ENCODE data around the gene DAPK1.
A peak's percentile ranks its signal among the peaks of the same experiment; 100 is the strongest.

DAPK1 gene

DNA sequence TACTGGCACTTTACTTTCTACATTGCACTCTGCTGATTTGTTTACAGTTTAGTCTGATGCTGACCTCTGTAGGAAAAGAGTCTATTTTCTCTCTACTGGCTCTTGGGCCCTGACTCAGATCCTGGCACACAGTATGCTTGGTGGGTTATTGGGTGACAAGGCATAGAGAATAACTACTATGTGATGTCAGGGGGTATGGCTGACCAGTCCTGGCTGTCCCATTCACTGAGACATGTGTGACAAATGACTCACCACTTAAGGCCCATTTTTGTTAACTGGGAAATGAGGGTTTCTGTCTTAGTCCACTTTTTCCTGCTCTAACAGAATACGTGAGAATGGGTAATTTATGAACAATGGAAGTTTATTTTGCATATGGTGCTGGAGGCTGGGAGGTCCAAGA is 66.4 kb downstream of the DAPK1 start:
- Histone ChIP-seq H3K27me3 (ENCODE audit: control insufficient read depth in 1 of 2, insufficient read depth in 2 of 2, low read length in 2 of 2) (no peaks in the 10 kb centered on the region), H3K36me3 (ENCODE audit: control insufficient read depth in 1 of 2, insufficient read depth in 2 of 2, low read length in 2 of 2) (no peaks in the 10 kb centered on the region), H3K4me3 (ENCODE audit: low read depth in 1 of 2, low read length in 2 of 2) (no peak overlapping the region), H3K4me1 (ENCODE audit: control insufficient read depth in 1 of 2, insufficient read depth in 2 of 2, low read length in 2 of 2) (peaks cover 20 to 30% of the 10 kb centered on the region in 2 donors), H3K9me3 (ENCODE audit: control insufficient read depth in 1 of 2, low read length in 2 of 2) (no peaks in the 10 kb centered on the region), H3K9ac (ENCODE audit: low read depth in 1 of 2, low read length in 2 of 2) (no peak overlapping the region), H3K27ac (ENCODE audit: low read depth, low read length) (no peak overlapping the region)

DNA sequence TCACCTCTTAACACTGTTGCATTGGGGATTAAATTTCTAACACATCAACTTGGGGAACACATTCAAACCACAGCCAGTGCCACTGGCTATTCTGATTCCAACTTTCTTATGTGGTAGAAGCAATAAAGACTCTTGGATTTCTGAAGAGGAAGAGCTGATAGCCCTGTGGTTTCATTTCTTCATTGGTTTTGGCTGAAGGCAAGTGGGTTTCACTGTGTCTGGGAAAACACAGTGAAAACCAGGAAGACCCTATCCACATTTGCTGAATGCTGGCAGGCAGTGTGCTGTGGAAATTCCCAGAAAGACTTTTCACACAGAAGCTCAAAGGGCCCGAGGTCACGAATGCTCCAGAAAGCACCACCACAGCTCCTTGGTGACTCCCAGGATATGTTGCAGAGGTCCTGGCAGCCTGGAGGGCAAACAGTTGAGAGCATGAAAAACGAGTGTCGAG is 67.1 kb downstream of the DAPK1 start:
- H3K9me3 ChIP-seq (ENCODE audit: control insufficient read depth in 1 of 2, low read length in 2 of 2) = no peaks in the 10 kb centered on the region
- no peak overlapping the region for H3K9ac ChIP-seq (ENCODE audit: low read depth in 1 of 2, low read length in 2 of 2)
- H3K4me3 ChIP-seq (ENCODE audit: low read depth in 1 of 2, low read length in 2 of 2) = no peak overlapping the region
- no peaks in the 10 kb centered on the region for H3K36me3 ChIP-seq (ENCODE audit: control insufficient read depth in 1 of 2, insufficient read depth in 2 of 2, low read length in 2 of 2)
- H3K27ac ChIP-seq (ENCODE audit: low read depth, low read length) = no peak overlapping the region
- H3K27me3 ChIP-seq (ENCODE audit: control insufficient read depth in 1 of 2, insufficient read depth in 2 of 2, low read length in 2 of 2) = no peaks in the 10 kb centered on the region
- peaks cover 27 to 36% of the 10 kb centered on the region in 2 donors for H3K4me1 ChIP-seq (ENCODE audit: control insufficient read depth in 1 of 2, insufficient read depth in 2 of 2, low read length in 2 of 2)

DNA sequence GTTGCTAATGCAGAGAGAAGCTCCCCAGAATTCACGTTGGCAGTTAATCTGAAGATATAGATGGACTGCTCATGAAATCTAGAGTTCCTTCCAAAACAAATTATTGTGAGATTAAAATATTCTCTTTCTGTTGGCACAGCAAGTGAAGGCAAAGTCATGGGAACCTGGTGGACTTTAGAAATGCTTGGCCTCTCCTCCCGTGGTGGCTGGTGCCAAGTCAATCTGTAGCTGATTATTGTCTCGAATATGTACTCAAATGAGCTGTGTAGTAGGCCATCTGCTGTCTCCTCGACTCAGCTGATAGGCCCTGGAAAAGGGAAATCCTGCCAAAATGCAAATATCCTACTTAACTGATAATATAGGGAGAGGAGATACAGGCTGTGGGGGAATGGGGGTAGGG is 69.3 kb downstream of the DAPK1 start:
- no peaks in the 10 kb centered on the region for H3K36me3 ChIP-seq (ENCODE audit: control insufficient read depth in 1 of 2, insufficient read depth in 2 of 2, low read length in 2 of 2)
- H3K27ac ChIP-seq (ENCODE audit: low read depth, low read length) = no peak overlapping the region
- peaks cover 45 to 55% of the 10 kb centered on the region in 2 donors for H3K4me1 ChIP-seq (ENCODE audit: control insufficient read depth in 1 of 2, insufficient read depth in 2 of 2, low read length in 2 of 2)
- no peak overlapping the region for H3K9ac ChIP-seq (ENCODE audit: low read depth in 1 of 2, low read length in 2 of 2)
- no peaks in the 10 kb centered on the region for H3K9me3 ChIP-seq (ENCODE audit: control insufficient read depth in 1 of 2, low read length in 2 of 2)
- H3K27me3 ChIP-seq (ENCODE audit: control insufficient read depth in 1 of 2, insufficient read depth in 2 of 2, low read length in 2 of 2) = no peaks in the 10 kb centered on the region
- H3K4me3 ChIP-seq (ENCODE audit: low read depth in 1 of 2, low read length in 2 of 2) = peak overlapping the region in 1 of 2 donors; percentile 13

DNA sequence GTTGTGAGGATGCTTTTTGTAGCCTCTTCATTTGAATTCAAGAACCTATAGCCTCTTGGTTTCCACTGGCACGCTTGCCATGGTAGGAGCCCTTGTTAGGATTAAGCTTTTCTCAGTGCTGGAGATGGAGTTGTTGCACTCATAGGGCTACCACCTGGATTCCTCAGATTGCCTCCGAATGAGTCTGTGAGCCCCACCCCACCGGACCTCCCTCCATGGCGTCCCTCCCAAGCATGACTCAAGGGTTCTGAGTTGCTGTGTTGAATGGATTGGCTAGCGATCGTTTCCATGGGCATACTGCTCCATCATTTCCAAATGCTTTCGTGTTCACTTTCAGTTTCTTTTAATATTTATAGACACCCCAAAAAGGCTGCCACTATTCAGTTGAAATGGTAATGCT is 69.9 kb downstream of the DAPK1 start:
- Histone ChIP-seq H3K4me1 (ENCODE audit: control insufficient read depth in 1 of 2, insufficient read depth in 2 of 2, low read length in 2 of 2) (peaks cover 45 to 58% of the 10 kb centered on the region in 2 donors), H3K4me3 (ENCODE audit: low read depth in 1 of 2, low read length in 2 of 2) (no peak overlapping the region), H3K27me3 (ENCODE audit: control insufficient read depth in 1 of 2, insufficient read depth in 2 of 2, low read length in 2 of 2) (no peaks in the 10 kb centered on the region), H3K36me3 (ENCODE audit: control insufficient read depth in 1 of 2, insufficient read depth in 2 of 2, low read length in 2 of 2) (no peaks in the 10 kb centered on the region), H3K9ac (ENCODE audit: low read depth in 1 of 2, low read length in 2 of 2) (no peak overlapping the region), H3K9me3 (ENCODE audit: control insufficient read depth in 1 of 2, low read length in 2 of 2) (no peaks in the 10 kb centered on the region), H3K27ac (ENCODE audit: low read depth, low read length) (no peak overlapping the region)

- no peak overlapping the region for H3K27ac ChIP-seq (ENCODE audit: low read depth, low read length)
- H3K36me3 ChIP-seq (ENCODE audit: control insufficient read depth in 1 of 2, insufficient read depth in 2 of 2, low read length in 2 of 2) = no peaks in the 10 kb centered on the region
- H3K9me3 ChIP-seq (ENCODE audit: control insufficient read depth in 1 of 2, low read length in 2 of 2) = no peaks in the 10 kb centered on the region
- peaks cover 45 to 59% of the 10 kb centered on the region in 2 donors for H3K4me1 ChIP-seq (ENCODE audit: control insufficient read depth in 1 of 2, insufficient read depth in 2 of 2, low read length in 2 of 2)
- no peak overlapping the region for H3K4me3 ChIP-seq (ENCODE audit: low read depth in 1 of 2, low read length in 2 of 2)
- no peak overlapping the region for H3K9ac ChIP-seq (ENCODE audit: low read depth in 1 of 2, low read length in 2 of 2)
- H3K27me3 ChIP-seq (ENCODE audit: control insufficient read depth in 1 of 2, insufficient read depth in 2 of 2, low read length in 2 of 2) = no peaks in the 10 kb centered on the region
Measured at GRCh38 chr9:87567983-87568382, 70.3 kb downstream of the DAPK1 start.

DNA sequence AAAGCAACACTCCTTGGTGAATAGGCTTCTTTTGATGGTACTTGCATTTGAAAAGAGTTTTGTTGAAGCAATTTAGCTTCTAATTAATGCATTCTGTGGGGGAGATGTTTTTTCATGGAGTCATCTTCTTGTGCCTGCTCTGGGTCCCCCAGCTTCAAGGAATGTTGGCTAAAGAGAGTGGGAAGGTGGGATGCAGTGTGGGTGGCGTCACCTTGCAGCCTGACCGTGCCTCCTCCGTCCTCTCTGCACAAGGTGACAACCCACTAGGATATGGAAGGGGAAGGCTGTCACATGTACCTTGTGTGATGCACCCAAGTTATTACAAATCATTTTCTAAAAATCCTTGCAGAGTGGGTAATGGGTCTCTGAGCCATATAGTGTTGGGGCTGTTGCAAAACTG is 70.7 kb downstream of the DAPK1 start:
- H3K27me3 ChIP-seq (ENCODE audit: control insufficient read depth in 1 of 2, insufficient read depth in 2 of 2, low read length in 2 of 2) = no peaks in the 10 kb centered on the region
- H3K9ac ChIP-seq (ENCODE audit: low read depth in 1 of 2, low read length in 2 of 2) = no peak overlapping the region
- peaks cover 45 to 63% of the 10 kb centered on the region in 2 donors for H3K4me1 ChIP-seq (ENCODE audit: control insufficient read depth in 1 of 2, insufficient read depth in 2 of 2, low read length in 2 of 2)
- H3K36me3 ChIP-seq (ENCODE audit: control insufficient read depth in 1 of 2, insufficient read depth in 2 of 2, low read length in 2 of 2) = no peaks in the 10 kb centered on the region
- H3K4me3 ChIP-seq (ENCODE audit: low read depth in 1 of 2, low read length in 2 of 2) = no peak overlapping the region
- no peak overlapping the region for H3K27ac ChIP-seq (ENCODE audit: low read depth, low read length)
- no peaks in the 10 kb centered on the region for H3K9me3 ChIP-seq (ENCODE audit: control insufficient read depth in 1 of 2, low read length in 2 of 2)

DNA sequence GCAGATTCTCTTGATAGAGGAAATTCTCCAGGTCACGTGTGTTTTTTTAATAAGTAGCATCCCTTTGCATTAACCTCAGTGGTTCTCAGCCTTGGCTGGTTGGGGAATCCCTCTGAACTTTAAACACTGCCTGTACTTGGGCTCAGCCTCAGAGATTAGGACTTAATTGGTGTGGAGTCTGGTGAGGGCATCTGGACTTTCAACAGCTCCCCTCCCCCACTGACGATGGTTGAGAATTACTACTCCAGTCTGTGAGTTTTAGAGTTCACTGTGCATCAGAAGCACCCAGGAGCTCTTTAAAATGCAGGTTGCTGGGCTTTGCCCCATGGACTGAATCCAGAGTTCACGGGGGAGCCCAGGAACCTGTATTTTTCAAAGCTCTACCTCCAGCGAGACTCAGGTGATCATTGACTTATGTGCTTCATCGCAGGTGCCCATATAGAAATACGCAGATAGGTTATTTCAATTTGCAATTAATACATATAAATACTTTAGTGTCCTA is 71.4 kb downstream of the DAPK1 start:
- peak overlapping the region; percentile 37 to 42 for H3K4me3 ChIP-seq (ENCODE audit: low read depth in 1 of 2, low read length in 2 of 2)
- no peak overlapping the region for H3K9ac ChIP-seq (ENCODE audit: low read depth in 1 of 2, low read length in 2 of 2)
- no peak overlapping the region for H3K27ac ChIP-seq (ENCODE audit: low read depth, low read length)
- no peaks in the 10 kb centered on the region for H3K9me3 ChIP-seq (ENCODE audit: control insufficient read depth in 1 of 2, low read length in 2 of 2)
- no peaks in the 10 kb centered on the region for H3K27me3 ChIP-seq (ENCODE audit: control insufficient read depth in 1 of 2, insufficient read depth in 2 of 2, low read length in 2 of 2)
- peaks cover 45 to 69% of the 10 kb centered on the region in 2 donors for H3K4me1 ChIP-seq (ENCODE audit: control insufficient read depth in 1 of 2, insufficient read depth in 2 of 2, low read length in 2 of 2)
- H3K36me3 ChIP-seq (ENCODE audit: control insufficient read depth in 1 of 2, insufficient read depth in 2 of 2, low read length in 2 of 2) = no peaks in the 10 kb centered on the region

DNA sequence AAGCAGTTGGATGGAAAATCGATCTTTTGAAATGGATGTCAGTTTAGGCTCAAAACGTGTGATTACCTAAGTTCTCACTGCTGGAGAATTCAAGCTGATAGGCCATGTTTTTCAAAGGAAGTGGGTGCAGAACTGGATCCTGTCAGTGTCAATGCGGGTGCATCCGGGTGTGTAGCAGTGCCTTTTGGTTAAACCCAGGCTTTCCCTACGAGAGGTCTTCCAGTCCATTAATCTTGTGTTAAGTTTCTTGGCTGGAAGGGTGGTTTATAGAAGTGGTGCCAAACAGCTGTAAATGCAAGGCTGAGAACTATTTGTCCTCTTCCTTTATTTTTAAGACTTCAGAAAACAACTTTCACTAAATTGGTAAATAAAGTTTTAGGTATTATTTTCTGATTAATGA is 71.9 kb downstream of the DAPK1 start:
- H3K27ac ChIP-seq (ENCODE audit: low read depth, low read length) = peak overlapping the region; percentile 26

DNA sequence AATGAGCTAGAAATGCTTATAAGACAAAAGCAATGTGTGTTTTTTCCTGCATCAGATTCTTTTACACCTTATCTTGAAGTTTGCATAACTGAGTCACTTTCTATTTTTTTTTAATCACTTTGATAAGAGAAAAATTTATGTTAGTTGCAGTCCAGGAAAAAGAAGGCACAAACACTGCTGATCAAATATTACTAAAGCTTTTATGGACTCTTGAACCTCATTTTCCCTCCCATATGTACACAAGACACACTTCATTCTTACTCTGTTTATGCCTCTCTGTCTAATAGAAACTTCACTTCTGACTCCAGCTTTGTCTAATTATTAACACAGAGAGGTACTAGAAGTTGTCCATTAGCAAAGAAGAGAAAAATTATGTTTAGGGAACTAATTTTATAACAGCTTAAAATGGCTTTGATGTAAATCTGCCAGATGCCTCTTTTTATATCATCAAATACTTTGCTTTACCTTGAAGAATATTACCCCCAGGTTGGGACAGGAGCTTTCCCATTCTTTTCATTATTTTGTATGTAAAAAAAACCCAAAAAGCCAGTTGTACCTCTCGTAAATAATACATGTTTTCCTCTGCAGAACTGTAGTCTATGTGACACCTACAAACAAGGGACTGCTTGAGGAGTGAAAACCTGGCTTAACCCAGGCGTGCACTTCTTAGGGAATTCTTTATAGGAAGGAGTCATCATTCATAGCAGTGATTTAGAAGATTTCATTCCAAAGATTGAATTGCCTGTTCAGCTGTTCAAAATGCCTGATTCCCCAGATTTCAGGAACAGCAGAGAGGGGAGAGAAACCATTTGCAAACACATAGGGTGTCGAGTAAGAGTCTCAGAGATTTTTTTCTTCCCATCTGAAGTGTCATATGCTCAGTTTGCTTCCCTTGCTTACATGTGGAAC is 72.6 kb downstream of the DAPK1 start:
- no peaks in the 10 kb centered on the region for H3K9me3 ChIP-seq (ENCODE audit: control insufficient read depth in 1 of 2, low read length in 2 of 2)
- H3K9ac ChIP-seq (ENCODE audit: low read depth in 1 of 2, low read length in 2 of 2) = no peak overlapping the region
- no peak overlapping the region for H3K4me3 ChIP-seq (ENCODE audit: low read depth in 1 of 2, low read length in 2 of 2)
- H3K36me3 ChIP-seq (ENCODE audit: control insufficient read depth in 1 of 2, insufficient read depth in 2 of 2, low read length in 2 of 2) = no peaks in the 10 kb centered on the region
- no peaks in the 10 kb centered on the region for H3K27me3 ChIP-seq (ENCODE audit: control insufficient read depth in 1 of 2, insufficient read depth in 2 of 2, low read length in 2 of 2)
- H3K27ac ChIP-seq (ENCODE audit: low read depth, low read length) = peak overlapping the region; percentile 26
- H3K4me1 ChIP-seq (ENCODE audit: control insufficient read depth in 1 of 2, insufficient read depth in 2 of 2, low read length in 2 of 2) = peaks cover 45 to 71% of the 10 kb centered on the region in 2 donors

More for the DNA sequence above, 71.9 kb downstream of the DAPK1 start:
- H3K4me3 ChIP-seq (ENCODE audit: low read depth in 1 of 2, low read length in 2 of 2) = peak overlapping the region; percentile 37 to 42
- H3K36me3 ChIP-seq (ENCODE audit: control insufficient read depth in 1 of 2, insufficient read depth in 2 of 2, low read length in 2 of 2) = no peaks in the 10 kb centered on the region
- H3K27me3 ChIP-seq (ENCODE audit: control insufficient read depth in 1 of 2, insufficient read depth in 2 of 2, low read length in 2 of 2) = no peaks in the 10 kb centered on the region
- H3K9ac ChIP-seq (ENCODE audit: low read depth in 1 of 2, low read length in 2 of 2) = no peak overlapping the region
- H3K4me1 ChIP-seq (ENCODE audit: control insufficient read depth in 1 of 2, insufficient read depth in 2 of 2, low read length in 2 of 2) = peaks cover 45 to 71% of the 10 kb centered on the region in 2 donors
- H3K9me3 ChIP-seq (ENCODE audit: control insufficient read depth in 1 of 2, low read length in 2 of 2) = no peaks in the 10 kb centered on the region

- H3K36me3 ChIP-seq (ENCODE audit: control insufficient read depth in 1 of 2, insufficient read depth in 2 of 2, low read length in 2 of 2) = no peaks in the 10 kb centered on the region
- no peak overlapping the region for H3K9ac ChIP-seq (ENCODE audit: low read depth in 1 of 2, low read length in 2 of 2)
- H3K27me3 ChIP-seq (ENCODE audit: control insufficient read depth in 1 of 2, insufficient read depth in 2 of 2, low read length in 2 of 2) = no peaks in the 10 kb centered on the region
- no peak overlapping the region for H3K27ac ChIP-seq (ENCODE audit: low read depth, low read length)
- no peaks in the 10 kb centered on the region for H3K9me3 ChIP-seq (ENCODE audit: control insufficient read depth in 1 of 2, low read length in 2 of 2)
- no peak overlapping the region for H3K4me3 ChIP-seq (ENCODE audit: low read depth in 1 of 2, low read length in 2 of 2)
- peaks cover 39 to 54% of the 10 kb centered on the region in 2 donors for H3K4me1 ChIP-seq (ENCODE audit: control insufficient read depth in 1 of 2, insufficient read depth in 2 of 2, low read length in 2 of 2)
Measured at GRCh38 chr9:87572719-87573118, 75.1 kb downstream of the DAPK1 start.
